OCI-LY3 (cell line): ENCODE data around the gene AKIRIN2.

Experiments used
- EZH2phosphoT487 ChIP-seq: fragments of 200-600 bp; shearing (Covaris generic); IDR thresholded peaks from 2 replicates; pipeline ENCODE4 v1.6.1; 2018; ENCODE audit warnings: antibody characterized with exemption, mixed run types, low read depth
- TF ChIP-seq, protein P1 (sequence below): fragments of 200-600, 300-600 bp; sonication (generic); IDR thresholded peaks from 2 replicates; pipeline ENCODE4 v1.5.1; 2014; ENCODE audit warnings: antibody characterized with exemption, low read length, low read depth

GRCh38 chr6:87673237-87673636 is 28.8 kb downstream of the AKIRIN2 start:
- no peak for TF ChIP-seq EZH2phosphoT487
- TF ChIP-seq, protein P1, sequence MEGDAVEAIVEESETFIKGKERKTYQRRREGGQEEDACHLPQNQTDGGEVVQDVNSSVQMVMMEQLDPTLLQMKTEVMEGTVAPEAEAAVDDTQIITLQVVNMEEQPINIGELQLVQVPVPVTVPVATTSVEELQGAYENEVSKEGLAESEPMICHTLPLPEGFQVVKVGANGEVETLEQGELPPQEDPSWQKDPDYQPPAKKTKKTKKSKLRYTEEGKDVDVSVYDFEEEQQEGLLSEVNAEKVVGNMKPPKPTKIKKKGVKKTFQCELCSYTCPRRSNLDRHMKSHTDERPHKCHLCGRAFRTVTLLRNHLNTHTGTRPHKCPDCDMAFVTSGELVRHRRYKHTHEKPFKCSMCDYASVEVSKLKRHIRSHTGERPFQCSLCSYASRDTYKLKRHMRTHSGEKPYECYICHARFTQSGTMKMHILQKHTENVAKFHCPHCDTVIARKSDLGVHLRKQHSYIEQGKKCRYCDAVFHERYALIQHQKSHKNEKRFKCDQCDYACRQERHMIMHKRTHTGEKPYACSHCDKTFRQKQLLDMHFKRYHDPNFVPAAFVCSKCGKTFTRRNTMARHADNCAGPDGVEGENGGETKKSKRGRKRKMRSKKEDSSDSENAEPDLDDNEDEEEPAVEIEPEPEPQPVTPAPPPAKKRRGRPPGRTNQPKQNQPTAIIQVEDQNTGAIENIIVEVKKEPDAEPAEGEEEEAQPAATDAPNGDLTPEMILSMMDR = no peak
